AG09319 (cell line): ENCODE data around the gene PLCL2.
A peak's percentile ranks its signal among the peaks of the same experiment; 100 is the strongest.

ENCODE experiments used
- DNase-seq: peaks from one replicate; pipeline ENCODE4 v3.0.0-alpha.2; 2010; ENCODE audit warnings: low read depth; ENCODE audit errors: extremely low read depth
- TF ChIP-seq, protein P1 (sequence below): IDR thresholded peaks from 2 replicates; pipeline ENCODE4 v1.5.1; 2011; ENCODE audit warnings: low read depth, mild to moderate bottlenecking, inconsistent platforms, low read length, moderate library complexity

Gene PLCL2

DNA sequence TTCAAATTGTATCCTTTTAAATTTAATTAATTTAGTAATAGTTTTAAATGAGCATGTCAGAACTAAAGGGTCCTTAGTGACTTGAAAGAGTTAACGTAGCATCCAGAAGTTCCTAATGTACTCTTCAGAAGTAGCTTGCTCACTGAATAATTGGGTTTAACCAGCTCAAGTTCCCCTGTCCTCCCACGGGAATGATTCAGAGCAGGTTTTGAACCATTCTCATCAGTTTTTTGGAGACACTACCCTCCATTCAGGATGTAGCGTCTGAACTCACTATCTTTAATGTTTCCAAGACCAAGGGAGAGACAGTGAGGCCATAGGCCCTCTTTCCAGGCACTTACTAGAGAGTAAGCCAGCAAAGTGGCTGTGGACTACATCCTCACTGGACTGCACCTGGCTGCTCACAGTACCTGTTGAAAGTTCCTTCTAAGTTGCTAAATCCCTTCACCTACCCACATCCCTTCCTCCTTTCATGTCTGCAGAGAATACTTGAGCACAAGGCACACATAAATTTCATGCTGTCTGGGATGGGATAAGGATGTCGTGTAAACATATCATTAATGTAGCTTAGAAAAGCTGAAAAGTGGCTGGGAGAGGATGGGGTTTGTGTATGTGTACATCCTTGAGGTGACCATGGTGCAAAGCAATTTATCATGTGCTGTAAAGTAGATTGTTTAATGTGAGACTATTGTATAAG is 146.3 kb downstream of the PLCL2 start:
- DNase-seq = no peak
- TF ChIP-seq, protein P1, sequence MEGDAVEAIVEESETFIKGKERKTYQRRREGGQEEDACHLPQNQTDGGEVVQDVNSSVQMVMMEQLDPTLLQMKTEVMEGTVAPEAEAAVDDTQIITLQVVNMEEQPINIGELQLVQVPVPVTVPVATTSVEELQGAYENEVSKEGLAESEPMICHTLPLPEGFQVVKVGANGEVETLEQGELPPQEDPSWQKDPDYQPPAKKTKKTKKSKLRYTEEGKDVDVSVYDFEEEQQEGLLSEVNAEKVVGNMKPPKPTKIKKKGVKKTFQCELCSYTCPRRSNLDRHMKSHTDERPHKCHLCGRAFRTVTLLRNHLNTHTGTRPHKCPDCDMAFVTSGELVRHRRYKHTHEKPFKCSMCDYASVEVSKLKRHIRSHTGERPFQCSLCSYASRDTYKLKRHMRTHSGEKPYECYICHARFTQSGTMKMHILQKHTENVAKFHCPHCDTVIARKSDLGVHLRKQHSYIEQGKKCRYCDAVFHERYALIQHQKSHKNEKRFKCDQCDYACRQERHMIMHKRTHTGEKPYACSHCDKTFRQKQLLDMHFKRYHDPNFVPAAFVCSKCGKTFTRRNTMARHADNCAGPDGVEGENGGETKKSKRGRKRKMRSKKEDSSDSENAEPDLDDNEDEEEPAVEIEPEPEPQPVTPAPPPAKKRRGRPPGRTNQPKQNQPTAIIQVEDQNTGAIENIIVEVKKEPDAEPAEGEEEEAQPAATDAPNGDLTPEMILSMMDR = no peak

DNA sequence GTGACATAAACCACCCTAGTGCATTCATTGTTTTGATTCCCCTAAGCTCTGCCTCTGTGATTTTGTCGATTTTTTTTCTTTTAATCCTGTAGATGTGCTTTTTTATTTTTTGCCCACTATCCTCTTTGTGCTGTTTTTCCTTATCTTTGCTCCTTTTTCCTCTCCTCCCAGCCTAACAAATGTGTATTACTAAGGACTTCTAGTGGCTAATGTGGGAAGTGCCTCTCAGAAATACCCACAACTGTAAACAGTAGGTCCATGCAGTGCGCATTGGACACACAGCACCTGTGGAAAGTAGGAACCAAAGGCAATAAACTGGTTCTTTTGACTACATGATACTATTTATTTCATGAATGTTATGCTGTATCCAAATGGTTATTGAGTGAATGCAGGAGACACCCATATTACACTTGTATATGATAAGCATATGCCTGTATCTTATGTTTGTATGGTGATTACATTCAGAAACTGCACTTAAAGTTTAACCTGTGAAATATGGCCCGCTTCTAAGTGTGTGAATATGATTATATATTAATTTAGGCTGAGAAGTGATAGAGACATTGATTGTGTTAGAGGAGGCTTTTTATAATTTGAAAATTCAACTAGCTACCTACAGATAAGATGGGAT is 147.8 kb downstream of the PLCL2 start:
- DNase-seq = no peak
- TF ChIP-seq, protein P1 = peak; percentile 69

DNA sequence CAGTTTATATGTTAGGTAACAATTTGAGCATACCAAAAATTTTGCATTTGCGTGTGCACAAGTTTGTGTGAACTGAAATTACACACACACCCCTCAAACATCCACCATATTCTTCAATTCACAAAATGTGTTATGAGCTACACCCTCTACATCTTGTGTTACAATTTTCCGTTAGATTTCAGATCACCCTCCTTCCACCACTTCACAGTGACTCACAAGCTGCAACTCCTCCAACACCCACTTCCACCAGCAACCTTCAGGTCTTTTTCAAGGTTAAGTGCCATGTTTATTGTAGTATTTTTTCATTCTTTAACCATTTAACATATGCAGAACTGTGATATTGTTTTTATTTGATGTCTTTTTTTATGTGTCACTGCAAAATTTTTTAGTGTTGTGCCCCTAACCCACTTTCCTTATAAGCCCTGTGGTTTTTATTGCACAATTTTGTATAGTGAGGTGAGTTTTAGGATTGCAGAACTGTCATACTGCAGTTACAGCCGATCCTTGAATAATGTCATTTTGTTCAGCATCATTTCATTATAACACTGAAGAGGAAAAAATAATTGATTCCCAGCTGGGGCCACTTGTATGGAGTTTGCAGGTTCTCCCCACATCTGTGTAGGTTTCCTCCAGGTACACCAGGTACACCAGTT is 148.9 kb downstream of the PLCL2 start:
- DNase-seq = no peak
- TF ChIP-seq, protein P1 = no peak

DNA sequence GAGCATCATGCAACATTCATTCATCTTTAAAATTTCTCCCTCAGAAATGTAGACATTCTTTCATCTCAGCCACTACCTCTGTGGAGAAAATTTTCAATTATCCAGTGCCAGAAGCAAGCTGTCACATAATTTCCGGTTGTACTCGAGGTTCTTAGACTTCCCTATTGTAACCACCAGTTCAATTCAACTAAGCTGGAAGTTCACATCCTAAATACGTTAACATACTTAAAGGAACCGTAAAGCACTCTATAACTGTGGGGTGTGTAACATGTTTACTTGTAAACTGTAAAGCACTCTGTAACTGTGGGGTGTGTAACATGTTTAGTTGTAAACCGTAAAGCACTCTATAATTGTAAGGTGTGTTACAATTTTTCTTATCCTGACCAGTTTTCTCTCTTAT is 150.3 kb downstream of the PLCL2 start:
- TF ChIP-seq, protein P1 = no peak
- DNase-seq = no peak

DNA sequence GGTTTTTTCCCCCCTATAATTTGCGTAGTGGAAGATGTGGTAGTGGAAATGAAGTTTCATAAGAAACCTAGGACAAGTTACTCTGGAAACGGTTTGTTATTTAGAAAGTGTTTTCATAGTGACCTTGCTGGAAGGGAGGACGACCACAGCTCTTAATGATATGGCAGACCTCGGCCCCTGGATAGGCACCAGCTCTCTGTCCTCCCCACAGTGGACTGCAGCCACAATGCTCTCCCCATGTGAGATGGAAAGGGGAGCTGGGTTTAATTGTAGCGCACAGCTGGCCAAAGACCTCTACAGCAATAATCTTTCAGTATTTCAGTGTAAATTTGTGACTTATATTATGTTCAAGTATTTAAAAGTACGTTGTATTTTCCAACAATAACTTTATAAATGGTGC is 151.2 kb downstream of the PLCL2 start:
- TF ChIP-seq, protein P1 = no peak
- DNase-seq = no peak

DNA sequence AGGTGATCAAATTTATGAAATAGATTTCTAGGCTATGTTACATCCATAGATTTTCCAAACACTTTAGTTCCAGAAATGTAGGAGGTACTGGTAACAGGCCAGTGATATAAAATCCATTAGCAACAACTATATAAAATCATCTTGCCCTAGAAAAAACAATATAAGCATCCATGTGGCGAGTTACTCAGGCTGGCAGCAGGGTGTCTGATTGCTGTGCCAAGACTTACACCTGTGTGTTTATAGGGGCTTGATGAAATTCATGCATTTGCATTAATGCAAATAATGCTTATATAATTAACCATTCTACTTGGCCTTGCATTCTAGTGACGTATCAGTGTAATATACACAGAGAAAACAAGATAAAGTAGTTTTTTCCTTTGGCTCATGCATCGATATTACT is 153.4 kb downstream of the PLCL2 start:
- TF ChIP-seq, protein P1 = no peak
- no peak for DNase-seq

DNA sequence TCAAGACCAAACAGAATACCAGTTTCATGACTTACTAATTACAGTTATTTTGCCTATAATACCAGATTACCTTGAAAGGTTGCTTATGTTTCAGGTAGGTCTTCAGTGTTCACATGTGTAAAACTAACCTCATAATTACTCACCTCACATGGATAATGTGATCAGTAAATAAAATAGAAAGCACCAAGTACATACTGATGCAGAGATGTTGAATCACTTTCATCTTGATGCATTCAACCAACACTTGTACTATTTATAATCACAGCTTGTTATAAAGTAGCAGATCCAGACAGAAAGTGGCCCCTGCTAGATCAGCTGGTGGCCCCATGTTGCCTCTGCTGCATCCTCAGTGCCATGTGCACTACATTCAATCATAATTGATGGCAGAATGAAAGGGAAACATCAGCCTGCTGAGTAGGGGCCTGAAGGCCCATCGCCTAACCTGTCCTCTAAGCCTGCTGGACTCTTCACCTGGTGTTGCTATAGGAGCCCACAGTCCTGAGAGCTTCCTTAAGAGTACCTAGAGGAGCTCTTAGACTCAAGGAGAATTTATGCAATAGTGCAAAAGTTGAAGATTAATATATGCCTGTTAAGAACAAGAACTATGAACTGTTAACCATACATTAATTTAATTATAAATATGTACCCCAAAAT is 154.3 kb downstream of the PLCL2 start:
- DNase-seq = no peak
- TF ChIP-seq, protein P1 = no peak
